Femur (tissue), 1 donor: ENCODE results near the gene SAMD11.
"Not testable (repeated sequence)": the region's sequence is repeated elsewhere in the genome, so short reads cannot be mapped to it uniquely, and the experiment has no call there.

Source experiments
- DNase-seq: peaks from one replicate; pipeline ENCODE4 v3.0.0-alpha.2; 2017

The SAMD11 gene

GRCh38 chr1:934991-935750 lies 11.4 kb downstream of the SAMD11 start:
- DNase-seq = no peak

- peak; percentile 61 for DNase-seq
Measured at GRCh38 chr1:935751-936231, 12.1 kb downstream of the SAMD11 start.

GRCh38 chr1:936348-937264 lies 12.9 kb downstream of the SAMD11 start:
- no peak for DNase-seq

GRCh38 chr1:937521-937920 lies 13.8 kb downstream of the SAMD11 start:
- DNase-seq = no peak

GRCh38 chr1:938088-938683 lies 14.5 kb downstream of the SAMD11 start:
- DNase-seq = no peak

GRCh38 chr1:938711-939489 lies 15.2 kb downstream of the SAMD11 start:
- DNase-seq = no peak

GRCh38 chr1:939511-940106 lies 15.9 kb downstream of the SAMD11 start:
- DNase-seq = no peak

- DNase-seq = peak; percentile 89
Measured at GRCh38 chr1:940107-941014, 16.6 kb downstream of the SAMD11 start.

GRCh38 chr1:941015-941587 lies 17.4 kb downstream of the SAMD11 start:
- DNase-seq = no peak

GRCh38 chr1:941588-942383 lies 18.1 kb downstream of the SAMD11 start:
- peak; percentile 92 for DNase-seq

- no peak for DNase-seq
Measured at GRCh38 chr1:942411-942821, 18.7 kb downstream of the SAMD11 start.

GRCh38 chr1:942864-943533 lies 19.3 kb downstream of the SAMD11 start:
- peak; percentile 70 for DNase-seq

- no peak for DNase-seq
Measured at GRCh38 chr1:943545-944340, 20.0 kb downstream of the SAMD11 start.

- DNase-seq = peak; percentile 71
Measured at GRCh38 chr1:944341-945325, 20.9 kb downstream of the SAMD11 start.

- no peak for DNase-seq
Measured at GRCh38 chr1:945688-946556, 22.2 kb downstream of the SAMD11 start.

- DNase-seq = not testable (repeated sequence)
Measured at GRCh38 chr1:946811-947210, 23.1 kb downstream of the SAMD11 start.
